ENCODE results near the gene DTX1. TPM values are rescaled to one million over a fixed set of nuclear protein-coding genes. Genes with fewer than 3 reads are reported as not detected.

The DTX1 gene
- total RNA-seq, 4 donors from 2014 or later: 3.1 to 33.8 (median 5.3) TPM

- Histone ChIP-seq H3K4me1 (peaks cover 0 to 41% (median 17%) of the 10 kb centered on the region in 4 donors), H3K4me3 (no peak overlapping the region), H3K27me3 (peaks cover 0 to 12% of the 10 kb centered on the region in 2 donors)
Measured at GRCh38 chr12:113060336-113060960, 3.9 kb downstream of the DTX1 start.

DNA sequence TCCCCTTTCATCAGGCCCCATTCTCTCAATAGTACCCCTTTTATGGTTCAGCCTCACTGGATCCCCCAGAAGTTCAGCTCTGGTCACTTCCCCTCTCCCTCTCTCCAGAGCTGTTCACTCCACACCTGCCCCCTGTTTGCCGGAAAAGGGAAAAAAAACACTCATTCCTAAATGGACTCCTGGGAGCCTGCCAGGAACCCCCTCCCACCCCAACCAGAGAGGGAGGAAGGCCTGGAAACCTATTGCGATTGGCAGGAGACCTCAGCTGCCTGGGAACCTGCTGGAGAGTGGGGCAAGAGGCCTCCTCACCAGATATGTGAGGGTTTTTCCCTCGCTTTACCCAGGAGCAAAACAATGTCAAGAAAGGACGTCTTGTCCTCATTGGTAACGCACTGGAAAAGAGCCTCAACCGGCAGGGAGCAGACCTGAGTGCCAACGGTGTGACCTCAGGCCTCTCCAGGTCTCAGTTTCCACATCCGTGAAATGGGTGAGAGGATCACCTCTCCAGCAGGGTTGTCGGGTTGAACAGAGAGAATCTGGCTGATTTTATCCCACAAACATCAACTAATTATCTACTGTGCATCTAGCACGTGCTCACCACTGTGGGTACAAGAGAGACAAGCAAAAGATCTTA, 4.6 kb downstream of the DTX1 start:
- no peak overlapping the region for H3K4me3 ChIP-seq
- no peak for TF ChIP-seq POLR2A (IDR thresholded peaks at IDR 0.05)
- TF ChIP-seq, protein P1, sequence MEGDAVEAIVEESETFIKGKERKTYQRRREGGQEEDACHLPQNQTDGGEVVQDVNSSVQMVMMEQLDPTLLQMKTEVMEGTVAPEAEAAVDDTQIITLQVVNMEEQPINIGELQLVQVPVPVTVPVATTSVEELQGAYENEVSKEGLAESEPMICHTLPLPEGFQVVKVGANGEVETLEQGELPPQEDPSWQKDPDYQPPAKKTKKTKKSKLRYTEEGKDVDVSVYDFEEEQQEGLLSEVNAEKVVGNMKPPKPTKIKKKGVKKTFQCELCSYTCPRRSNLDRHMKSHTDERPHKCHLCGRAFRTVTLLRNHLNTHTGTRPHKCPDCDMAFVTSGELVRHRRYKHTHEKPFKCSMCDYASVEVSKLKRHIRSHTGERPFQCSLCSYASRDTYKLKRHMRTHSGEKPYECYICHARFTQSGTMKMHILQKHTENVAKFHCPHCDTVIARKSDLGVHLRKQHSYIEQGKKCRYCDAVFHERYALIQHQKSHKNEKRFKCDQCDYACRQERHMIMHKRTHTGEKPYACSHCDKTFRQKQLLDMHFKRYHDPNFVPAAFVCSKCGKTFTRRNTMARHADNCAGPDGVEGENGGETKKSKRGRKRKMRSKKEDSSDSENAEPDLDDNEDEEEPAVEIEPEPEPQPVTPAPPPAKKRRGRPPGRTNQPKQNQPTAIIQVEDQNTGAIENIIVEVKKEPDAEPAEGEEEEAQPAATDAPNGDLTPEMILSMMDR (IDR thresholded peaks at IDR 0.05): no peak
- no peak for DNase-seq

More at GRCh38 chr12:113060336-113060960, 3.9 kb downstream of the DTX1 start:
- H3K36me3 ChIP-seq: no peaks in the 10 kb centered on the region
- no peaks in the 10 kb centered on the region for H3K9me3 ChIP-seq
- DNase-seq: no peak
- no peak for TF ChIP-seq POLR2A (IDR thresholded peaks at IDR 0.05)
- TF ChIP-seq, protein P1 (IDR thresholded peaks at IDR 0.05): no peak
- peak overlapping the region in 1 of 4 donors; percentile 60 for H3K27ac ChIP-seq

GRCh38 chr12:113062502-113063395, 6.2 kb downstream of the DTX1 start:
- H3K4me1 ChIP-seq: peaks cover 0 to 49% (median 9%) of the 10 kb centered on the region in 4 donors
- H3K9me3 ChIP-seq: no peaks in the 10 kb centered on the region
- peak in 1 of 3 donors; percentile 44 for DNase-seq
- H3K4me3 ChIP-seq: peak overlapping the region in 1 of 4 donors; percentile 6
- peak overlapping the region in 1 of 4 donors; percentile 60 for H3K27ac ChIP-seq
- TF ChIP-seq POLR2A (IDR thresholded peaks at IDR 0.05): no peak
- TF ChIP-seq, protein P1 (IDR thresholded peaks at IDR 0.05): no peak
- H3K27me3 ChIP-seq: no peaks in the 10 kb centered on the region
- H3K36me3 ChIP-seq: no peaks in the 10 kb centered on the region

More for the DNA sequence above, 4.6 kb downstream of the DTX1 start:
- no peaks in the 10 kb centered on the region for H3K36me3 ChIP-seq
- H3K9me3 ChIP-seq: no peaks in the 10 kb centered on the region
- peaks cover 0 to 12% of the 10 kb centered on the region in 2 donors for H3K27me3 ChIP-seq
- peak overlapping the region in 1 of 4 donors; percentile 60 for H3K27ac ChIP-seq
- H3K4me1 ChIP-seq: peaks cover 0 to 45% (median 17%) of the 10 kb centered on the region in 4 donors

- Histone ChIP-seq H3K4me1 (peaks cover 0 to 52% (median 4%) of the 10 kb centered on the region in 4 donors), H3K27ac (peak overlapping the region in 1 of 4 donors; percentile 17), H3K9me3 (no peaks in the 10 kb centered on the region), H3K36me3 (no peaks in the 10 kb centered on the region), H3K27me3 (no peaks in the 10 kb centered on the region), H3K4me3 (no peak overlapping the region)
- DNase-seq: no peak
- no peak for TF ChIP-seq POLR2A (IDR thresholded peaks at IDR 0.05)
- TF ChIP-seq, protein P1 (IDR thresholded peaks at IDR 0.05): no peak
Measured at GRCh38 chr12:113063396-113064350, 7.1 kb downstream of the DTX1 start.
